Measurements from ENCODE around the gene COPS7B. TPM values are rescaled to one million over a fixed set of nuclear protein-coding genes. Genes with fewer than 3 reads are reported as not detected.

Gene COPS7B
- total and polyA plus RNA-seq, 2 donors (not counting 1 experiment from before 2014, with no cell fraction given): 17.7 to 39.5 TPM

GRCh38 chr2:231780909-231781797 lies 5.1 kb upstream of the COPS7B start, which contains the start of gene PDE6D:
Gene PDE6D (minus strand): TSS chr2:231781282. CDS start chr2:231781114, 168 bp downstream.
- H3K27me3 ChIP-seq (ENCODE audit: control insufficient read depth, insufficient read depth, low read length): no peaks in the 10 kb centered on the region
- TF ChIP-seq CTCF (conservative IDR thresholded peaks at IDR 0.05 in 1 of 2, IDR thresholded peaks at IDR 0.05 in 1 of 2; ENCODE audit: low read depth in 1 of 2, low read length in 2 of 2) (no peak), EZH2 (IDR thresholded peaks at IDR 0.05; ENCODE audit: low read length, missing control alignments) (no peak)
- H3K27ac ChIP-seq (ENCODE audit: insufficient read depth, low read length): peak within 1 kb of the TSS; percentile 66
- H3K9me3 ChIP-seq (ENCODE audit: control insufficient read depth, insufficient read depth, low read depth, low read length): no peaks in the 10 kb centered on the region
- H2AFZ ChIP-seq (ENCODE audit: low read length): peak within 1 kb of the TSS; percentile 91
- no peaks in the 10 kb centered on the region for H4K20me1 ChIP-seq (ENCODE audit: control insufficient read depth, extremely low read depth, insufficient read depth, low read length)
- H3K9ac ChIP-seq (ENCODE audit: insufficient read depth, low read length): peak within 1 kb of the TSS; percentile 75
- H3K36me3 ChIP-seq (ENCODE audit: control insufficient read depth, insufficient read depth, low read length): no peaks in the 10 kb centered on the region
- H3K4me1 ChIP-seq (ENCODE audit: control insufficient read depth, extremely low read depth, insufficient read depth, low read length): no peaks in the 10 kb centered on the region
- peak within 1 kb of the TSS; percentile 63 to 98 (median 86) for H3K4me3 ChIP-seq (replicated peaks in 1 of 4; ENCODE audit: control extremely low read depth in 1 of 4, insufficient read depth in 1 of 4, low read depth in 3 of 4, low read length in 4 of 4)
- peaks cover 2% of the 10 kb centered on the region for H3K79me2 ChIP-seq (ENCODE audit: control insufficient read depth, insufficient read depth, low read length)
- DNase-seq (ENCODE audit: low read depth in 2 of 2): peak; percentile 99 to 100
- peak within 1 kb of the TSS; percentile 95 for H3K4me2 ChIP-seq (ENCODE audit: extremely low read depth, insufficient read depth, low read length)

DNA sequence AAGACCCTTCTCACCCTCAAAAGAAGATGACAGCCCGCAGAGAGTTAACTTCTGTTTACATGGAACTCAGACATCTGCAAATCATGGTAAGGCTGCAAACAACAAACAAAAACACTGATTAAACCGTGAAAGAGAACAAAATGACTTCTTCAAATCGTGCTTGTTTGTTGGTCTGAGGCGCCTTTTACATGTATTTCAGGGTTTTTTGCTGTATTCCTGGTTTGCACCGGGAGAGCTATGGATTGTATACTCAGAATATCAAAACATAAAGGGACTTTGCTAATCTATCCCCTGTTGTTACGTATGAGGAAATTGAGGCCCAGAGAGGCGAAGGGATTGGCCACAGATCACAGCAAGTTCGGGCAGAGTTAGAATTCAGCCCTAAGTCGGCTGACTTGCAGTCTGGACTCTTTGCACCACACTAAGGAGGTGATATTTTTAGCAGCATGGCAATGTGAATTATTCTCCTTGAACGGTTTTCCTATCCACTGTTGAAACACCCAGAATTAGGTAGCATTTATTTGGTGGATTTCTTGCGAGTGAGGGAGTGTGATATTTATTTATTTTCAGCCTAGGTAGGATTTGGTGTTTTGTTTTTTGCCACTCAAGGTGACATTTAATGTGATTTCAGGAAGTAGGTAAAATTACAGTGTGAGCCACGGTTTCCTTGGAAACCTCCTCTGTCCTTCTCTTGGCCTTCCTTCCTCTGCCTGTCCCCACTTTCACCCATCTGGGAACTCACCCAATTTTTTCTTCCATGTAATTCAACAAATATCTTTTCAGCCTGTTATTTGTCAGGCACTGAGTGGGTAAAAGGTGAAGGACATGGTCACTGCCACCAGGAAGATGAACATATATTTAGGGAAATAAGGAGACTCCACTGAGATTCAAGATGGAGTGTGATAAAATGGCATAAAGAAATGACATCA lies 4.2 kb upstream of the COPS7B start:
- peak overlapping the region; percentile 89 for H2AFZ ChIP-seq (ENCODE audit: low read length)
- TF ChIP-seq EZH2 (IDR thresholded peaks at IDR 0.05; ENCODE audit: low read length, missing control alignments) (no peak), CTCF (conservative IDR thresholded peaks at IDR 0.05 in 1 of 2, IDR thresholded peaks at IDR 0.05 in 1 of 2; ENCODE audit: low read depth in 1 of 2, low read length in 2 of 2) (no peak)
- H4K20me1 ChIP-seq (ENCODE audit: control insufficient read depth, extremely low read depth, insufficient read depth, low read length): no peaks in the 10 kb centered on the region
- H3K9ac ChIP-seq (ENCODE audit: insufficient read depth, low read length): peak overlapping the region; percentile 23
- H3K27me3 ChIP-seq (ENCODE audit: control insufficient read depth, insufficient read depth, low read length): no peaks in the 10 kb centered on the region
- peak overlapping the region; percentile 95 for H3K4me2 ChIP-seq (ENCODE audit: extremely low read depth, insufficient read depth, low read length)
- H3K36me3 ChIP-seq (ENCODE audit: control insufficient read depth, insufficient read depth, low read length): no peaks in the 10 kb centered on the region
- no peaks in the 10 kb centered on the region for H3K9me3 ChIP-seq (ENCODE audit: control insufficient read depth, insufficient read depth, low read depth, low read length)
- H3K4me3 ChIP-seq (replicated peaks in 1 of 4; ENCODE audit: control extremely low read depth in 1 of 4, insufficient read depth in 1 of 4, low read depth in 3 of 4, low read length in 4 of 4): peak overlapping the region; percentile 63 to 98 (median 86)
- no peaks in the 10 kb centered on the region for H3K4me1 ChIP-seq (ENCODE audit: control insufficient read depth, extremely low read depth, insufficient read depth, low read length)
- H3K79me2 ChIP-seq (ENCODE audit: control insufficient read depth, insufficient read depth, low read length): peaks cover 8% of the 10 kb centered on the region
- H3K27ac ChIP-seq (ENCODE audit: insufficient read depth, low read length): peak overlapping the region; percentile 57
- peak; percentile 64 to 65 for DNase-seq (ENCODE audit: low read depth in 2 of 2)

DNA sequence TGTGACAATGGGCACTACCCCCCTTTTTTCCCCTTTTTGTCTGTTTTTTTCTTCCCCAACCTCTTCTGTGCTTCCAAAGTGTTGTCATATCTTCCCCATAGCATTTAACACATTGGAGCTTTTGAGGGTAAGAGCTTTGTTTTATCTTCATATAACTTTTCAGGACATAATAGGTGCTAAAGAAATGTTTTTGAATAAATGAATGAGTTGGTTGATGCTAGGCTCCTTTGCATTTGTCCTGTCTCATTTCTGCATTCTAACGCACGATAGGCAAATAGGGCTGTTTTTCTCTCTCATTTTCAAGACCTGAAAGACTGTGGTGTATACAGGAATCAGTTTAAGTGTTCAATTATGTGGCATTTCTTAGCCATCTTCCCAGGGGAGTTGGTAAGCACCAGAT lies 832 bp upstream of the COPS7B start:
- Histone ChIP-seq H2AFZ (ENCODE audit: low read length) (peak overlapping the region; percentile 97), H3K4me1 (ENCODE audit: control insufficient read depth, extremely low read depth, insufficient read depth, low read length) (no peaks in the 10 kb centered on the region), H3K4me2 (ENCODE audit: extremely low read depth, insufficient read depth, low read length) (no peak overlapping the region), H3K27ac (ENCODE audit: insufficient read depth, low read length) (no peak overlapping the region), H3K4me3 (replicated peaks in 1 of 4; ENCODE audit: control extremely low read depth in 1 of 4, insufficient read depth in 1 of 4, low read depth in 3 of 4, low read length in 4 of 4) (peak overlapping the region in 1 of 4 experiments; percentile 87), H3K79me2 (ENCODE audit: control insufficient read depth, insufficient read depth, low read length) (peaks cover 34% of the 10 kb centered on the region), H4K20me1 (ENCODE audit: control insufficient read depth, extremely low read depth, insufficient read depth, low read length) (no peaks in the 10 kb centered on the region), H3K9me3 (ENCODE audit: control insufficient read depth, insufficient read depth, low read depth, low read length) (no peaks in the 10 kb centered on the region), H3K36me3 (ENCODE audit: control insufficient read depth, insufficient read depth, low read length) (peaks cover 5% of the 10 kb centered on the region), H3K9ac (ENCODE audit: insufficient read depth, low read length) (no peak overlapping the region), H3K27me3 (ENCODE audit: control insufficient read depth, insufficient read depth, low read length) (no peaks in the 10 kb centered on the region)
- TF ChIP-seq CTCF (conservative IDR thresholded peaks at IDR 0.05 in 1 of 2, IDR thresholded peaks at IDR 0.05 in 1 of 2; ENCODE audit: low read depth in 1 of 2, low read length in 2 of 2): no peak
- TF ChIP-seq EZH2 (IDR thresholded peaks at IDR 0.05; ENCODE audit: low read length, missing control alignments): no peak
- DNase-seq (ENCODE audit: low read depth in 2 of 2): no peak
